Right kidney (tissue), 9 donors: Measurements from ENCODE around the gene ZXDB.
"Not testable (repeated sequence)": the region's sequence is repeated elsewhere in the genome, so short reads cannot be mapped to it uniquely, and the experiment has no call there.

Source experiments
- DNase-seq: peaks from one replicate; pipeline ENCODE4 v3.0.0-alpha.2; 2016
- long read RNA-seq, 8 donors: transcript quantifications; one replicate each; lab custom pipeline, GENCODE V29; 2026

Gene ZXDB
- long read RNA-seq, donor 1, full-length matches to known transcripts = 10 of 10 reads
- long read RNA-seq, donor 1, partial matches to known transcripts = 0 of 10 reads
- long read RNA-seq, donor 1, other reads (novel, unspliced or antisense) = 0 of 10 reads
- long read RNA-seq, donor 2, full-length matches to known transcripts = 9 of 9 reads
- long read RNA-seq, donor 2, partial matches to known transcripts = 0 of 9 reads
- long read RNA-seq, donor 2, other reads (novel, unspliced or antisense) = 0 of 9 reads
- long read RNA-seq, donor 3, full-length matches to known transcripts = 6 of 6 reads
- long read RNA-seq, donor 3, partial matches to known transcripts = 0 of 6 reads
- long read RNA-seq, donor 3, other reads (novel, unspliced or antisense) = 0 of 6 reads
- long read RNA-seq, donor 4, full-length matches to known transcripts = 17 of 17 reads
- long read RNA-seq, donor 4, partial matches to known transcripts = 0 of 17 reads
- long read RNA-seq, donor 4, other reads (novel, unspliced or antisense) = 0 of 17 reads
- long read RNA-seq, donor 5, full-length matches to known transcripts = 15 of 15 reads
- long read RNA-seq, donor 5, partial matches to known transcripts = 0 of 15 reads
- long read RNA-seq, donor 5, other reads (novel, unspliced or antisense) = 0 of 15 reads
- long read RNA-seq, donor 6, full-length matches to known transcripts = 19 of 19 reads
- long read RNA-seq, donor 6, partial matches to known transcripts = 0 of 19 reads
- long read RNA-seq, donor 6, other reads (novel, unspliced or antisense) = 0 of 19 reads
- long read RNA-seq, donor 7, full-length matches to known transcripts = 39 of 39 reads
- long read RNA-seq, donor 7, partial matches to known transcripts = 0 of 39 reads
- long read RNA-seq, donor 7, other reads (novel, unspliced or antisense) = 0 of 39 reads
- long read RNA-seq, donor 8, full-length matches to known transcripts = 18 of 18 reads
- long read RNA-seq, donor 8, partial matches to known transcripts = 0 of 18 reads
- long read RNA-seq, donor 8, other reads (novel, unspliced or antisense) = 0 of 18 reads

DNA sequence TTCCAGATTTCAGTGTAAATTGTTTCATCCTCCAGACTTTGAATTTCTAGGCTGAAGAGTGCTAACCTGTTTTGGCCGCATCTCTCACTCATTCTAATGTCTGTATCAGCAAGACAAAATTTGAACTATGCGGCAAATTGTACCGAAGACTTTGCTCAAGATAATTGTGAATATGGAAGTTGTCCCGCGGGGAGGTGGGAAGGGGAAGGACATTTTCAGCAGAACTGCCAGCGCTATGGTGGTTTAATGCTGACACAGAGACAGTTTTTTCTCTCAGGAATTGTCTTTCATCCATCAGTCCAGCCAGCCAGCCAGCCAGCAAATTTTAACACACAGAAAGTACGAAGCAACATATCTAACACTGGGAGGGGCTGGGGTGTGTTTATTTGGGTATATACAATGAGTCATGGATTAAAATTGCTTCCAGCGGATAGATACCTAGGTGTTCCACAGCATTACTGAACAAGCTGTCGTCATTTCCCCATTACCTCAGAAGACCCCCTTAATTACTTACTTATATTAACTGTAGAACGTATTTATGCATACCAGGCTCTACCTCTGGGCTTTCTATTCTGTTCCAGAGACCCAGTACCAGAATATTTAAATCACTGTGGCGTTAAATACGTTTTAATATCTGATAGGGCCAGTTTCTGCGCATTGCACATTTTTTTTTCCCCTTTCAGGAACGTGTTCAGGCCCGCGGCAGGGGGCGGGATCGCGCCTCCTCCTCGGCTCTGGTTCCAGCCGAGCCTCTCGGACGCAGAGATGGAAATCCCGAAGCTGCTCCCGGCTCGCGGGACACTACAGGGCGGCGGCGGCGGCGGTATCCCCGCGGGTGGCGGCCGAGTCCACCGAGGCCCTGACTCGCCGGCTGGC, at the start of gene ZXDB:
ZXDB (plus strand) TSS at position 728 of the 876 bp plus-strand sequence; CDS start at position 766, 38 bp downstream.
- DNase-seq = peak; percentile 48

DNA sequence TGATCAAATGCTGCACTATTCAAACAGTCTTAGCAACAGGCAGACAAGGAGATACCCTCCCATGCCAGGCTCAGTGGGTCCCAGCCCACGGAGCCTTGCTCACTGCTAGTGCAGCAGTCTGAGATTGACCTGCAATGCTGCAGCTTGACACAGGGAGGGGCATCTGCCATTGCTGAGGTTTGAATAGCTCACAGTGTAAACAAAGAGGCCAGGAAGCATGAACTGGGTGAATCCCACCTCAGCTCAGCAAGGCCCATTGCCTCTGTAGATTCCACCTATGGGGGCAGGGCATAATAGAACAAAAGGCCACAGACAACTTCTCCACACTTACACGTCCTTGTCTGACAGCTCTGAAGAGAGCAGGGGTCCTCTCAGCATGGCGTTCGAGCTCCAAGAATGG, 26.6 kb upstream of the ZXDB start:
- no peak for DNase-seq

DNA sequence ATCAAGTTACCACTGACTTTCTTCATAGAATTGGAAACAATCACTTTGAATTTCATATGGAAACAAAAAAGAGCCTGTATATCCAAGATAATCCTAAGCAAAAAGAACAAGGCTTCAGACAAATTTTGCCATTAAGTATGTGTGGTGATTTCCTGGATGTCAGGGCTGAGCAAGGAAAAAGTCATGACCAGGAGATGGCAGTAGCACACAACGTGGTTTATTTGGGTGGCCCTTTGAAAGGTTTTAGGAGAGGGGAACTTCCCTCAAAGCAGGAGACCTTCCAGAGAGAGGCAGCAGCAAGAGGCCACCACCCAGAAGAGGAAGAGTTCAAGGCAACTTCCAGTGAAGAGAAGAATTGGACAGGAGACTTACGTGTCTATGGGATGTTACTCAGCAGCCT, 18.1 kb upstream of the ZXDB start:
- no peak for DNase-seq

DNA sequence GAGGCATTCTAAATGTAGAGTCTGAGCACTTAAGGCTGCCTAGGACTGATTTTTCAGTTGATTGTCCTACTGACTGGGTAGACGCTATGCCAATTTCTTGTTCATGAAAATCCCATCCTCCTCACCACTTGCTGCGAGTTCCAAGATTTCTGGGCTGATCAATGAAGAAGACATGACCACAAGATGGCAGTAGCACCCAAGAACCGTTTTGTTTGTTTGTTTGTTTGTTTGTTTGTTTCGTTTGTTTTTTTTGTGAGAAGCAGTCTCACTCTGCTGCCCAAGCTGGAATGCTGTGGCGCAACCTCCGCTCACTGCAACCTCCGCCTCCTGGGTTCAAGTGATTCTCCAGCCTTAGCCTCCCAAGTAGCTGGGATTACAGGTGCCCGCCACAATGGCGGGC, 8.9 kb upstream of the ZXDB start:
- DNase-seq = not testable (repeated sequence)

DNA sequence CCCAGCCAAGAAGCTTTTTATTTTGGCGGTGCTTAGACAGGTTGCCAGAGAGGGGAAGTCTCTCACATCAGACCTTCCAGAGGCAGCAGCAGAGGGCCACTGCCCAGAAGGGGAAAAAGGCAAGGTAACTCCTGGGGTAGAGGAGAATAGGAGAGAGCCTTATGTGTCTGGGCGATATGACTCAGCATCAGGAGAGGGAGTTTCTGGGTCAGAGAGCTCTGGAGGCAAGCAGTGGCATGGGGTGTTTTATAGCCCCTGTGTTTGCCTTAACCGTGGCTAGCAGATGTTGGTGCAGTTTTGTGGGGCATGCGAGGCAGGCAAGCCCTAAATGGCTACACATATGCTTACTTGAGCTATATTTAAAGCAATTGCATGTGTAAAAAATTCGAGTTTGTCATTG, 8.3 kb upstream of the ZXDB start:
- no peak for DNase-seq

DNA sequence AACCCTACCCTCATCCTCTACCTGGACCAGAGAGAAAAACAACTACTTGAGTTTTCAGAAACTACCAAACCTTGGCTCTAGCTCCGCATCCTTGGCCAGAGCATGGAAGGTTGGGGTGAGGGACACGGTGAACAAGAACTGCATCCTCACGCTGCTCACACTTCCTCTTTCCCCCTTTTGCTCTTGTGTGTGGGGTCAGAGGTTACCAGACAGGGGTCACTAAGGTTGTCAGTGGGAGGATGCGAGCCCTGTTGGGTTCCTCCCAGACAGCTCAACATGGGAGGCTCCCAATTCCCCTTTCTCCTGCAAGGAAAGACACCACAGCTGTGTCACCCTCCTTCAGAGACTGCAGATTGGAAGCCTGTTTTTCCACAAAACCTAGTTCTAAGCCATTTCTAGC, 5.5 kb upstream of the ZXDB start:
- DNase-seq = no peak

DNA sequence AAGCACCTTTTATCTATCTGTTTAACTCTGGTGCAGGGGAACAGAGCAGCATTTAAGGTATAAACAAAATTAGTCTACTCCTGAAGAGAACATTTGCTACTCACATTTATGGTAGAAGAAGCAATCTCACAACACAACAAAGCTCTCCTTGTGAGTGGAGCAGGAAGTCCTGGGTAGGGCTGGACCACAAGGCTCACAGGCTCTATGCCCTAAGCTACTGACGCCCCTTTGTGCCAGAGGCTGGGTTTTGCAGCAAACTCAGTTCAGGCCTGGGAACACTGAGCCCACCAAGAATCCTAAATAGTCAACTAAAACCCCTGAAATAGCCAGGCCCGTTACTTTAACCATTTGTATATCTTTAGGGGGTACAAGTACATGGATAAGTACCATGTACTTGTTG, 4.7 kb upstream of the ZXDB start:
- DNase-seq = no peak

DNA sequence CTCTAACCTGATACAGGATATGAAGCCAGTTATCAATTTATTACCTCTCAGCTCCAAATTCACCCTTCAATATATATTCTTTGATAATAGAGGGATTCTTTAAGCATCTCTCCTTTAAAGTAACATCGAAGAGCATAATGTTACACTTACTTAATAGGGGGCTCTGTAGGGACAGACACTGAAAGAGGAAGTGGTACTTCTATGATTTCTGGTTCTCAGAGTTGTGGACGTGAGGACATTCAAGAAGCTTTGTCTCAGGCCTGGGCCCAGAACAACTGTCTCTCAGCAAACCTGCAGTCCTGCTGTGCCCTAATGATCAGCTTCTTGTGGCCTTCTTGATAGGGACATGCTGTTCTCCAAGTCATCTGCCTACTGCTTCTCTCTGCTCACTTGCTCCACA, 4.2 kb upstream of the ZXDB start:
- DNase-seq = no peak

DNA sequence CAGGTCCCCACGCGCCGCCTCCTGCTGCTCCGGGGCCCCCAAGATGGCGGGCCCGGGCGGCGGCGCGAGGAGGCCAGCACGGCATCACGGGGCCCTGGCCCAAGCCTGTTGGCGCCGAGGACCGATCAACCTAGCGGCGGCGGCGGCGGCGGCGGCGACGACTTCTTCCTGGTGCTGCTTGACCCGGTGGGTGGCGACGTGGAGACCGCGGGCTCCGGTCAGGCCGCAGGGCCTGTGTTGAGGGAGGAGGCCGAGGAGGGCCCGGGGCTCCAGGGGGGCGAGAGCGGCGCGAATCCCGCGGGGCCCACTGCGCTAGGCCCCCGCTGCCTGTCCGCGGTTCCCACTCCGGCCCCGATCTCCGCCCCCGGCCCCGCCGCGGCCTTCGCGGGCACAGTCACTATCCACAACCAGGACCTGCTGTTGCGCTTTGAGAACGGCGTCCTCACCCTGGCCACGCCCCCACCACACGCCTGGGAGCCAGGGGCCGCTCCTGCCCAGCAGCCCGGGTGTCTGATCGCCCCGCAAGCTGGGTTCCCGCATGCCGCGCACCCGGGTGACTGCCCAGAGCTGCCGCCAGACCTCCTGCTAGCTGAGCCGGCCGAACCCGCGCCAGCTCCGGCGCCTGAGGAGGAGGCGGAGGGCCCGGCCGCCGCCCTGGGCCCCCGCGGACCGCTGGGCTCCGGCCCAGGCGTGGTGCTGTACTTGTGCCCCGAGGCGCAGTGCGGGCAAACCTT, 516 bp downstream of the ZXDB start:
- peak; percentile 79 for DNase-seq

DNA sequence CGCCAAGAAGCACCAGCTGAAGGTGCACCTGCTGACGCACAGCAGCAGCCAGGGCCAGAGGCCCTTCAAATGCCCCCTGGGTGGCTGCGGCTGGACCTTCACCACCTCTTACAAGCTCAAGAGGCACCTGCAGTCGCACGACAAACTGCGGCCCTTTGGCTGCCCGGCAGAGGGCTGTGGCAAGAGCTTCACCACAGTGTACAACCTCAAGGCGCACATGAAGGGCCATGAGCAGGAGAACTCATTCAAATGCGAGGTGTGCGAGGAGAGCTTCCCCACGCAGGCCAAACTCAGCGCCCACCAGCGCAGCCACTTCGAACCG, 1.0 kb downstream of the ZXDB start:
- not testable (repeated sequence) for DNase-seq

DNA sequence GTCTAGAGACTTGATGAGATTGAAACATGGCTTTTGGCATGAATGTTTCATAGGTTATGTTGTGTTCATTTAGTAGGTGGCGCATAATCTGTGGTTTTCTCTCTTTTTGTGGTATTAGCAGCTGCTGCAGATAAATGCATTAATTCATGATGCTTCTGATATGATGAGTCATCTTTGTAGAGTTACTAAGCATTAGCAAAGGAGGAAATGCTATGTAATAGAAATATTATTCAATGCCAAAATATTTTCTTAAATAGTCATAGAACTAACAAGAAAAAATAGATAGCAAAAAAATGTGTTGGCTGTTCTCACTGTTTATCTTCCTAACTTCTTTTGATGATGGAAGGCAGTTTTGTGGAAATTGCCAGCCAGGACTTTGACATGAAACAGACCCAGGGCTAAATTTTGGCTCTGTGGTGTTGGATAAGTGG, 3.6 kb downstream of the ZXDB start:
- no peak for DNase-seq

DNA sequence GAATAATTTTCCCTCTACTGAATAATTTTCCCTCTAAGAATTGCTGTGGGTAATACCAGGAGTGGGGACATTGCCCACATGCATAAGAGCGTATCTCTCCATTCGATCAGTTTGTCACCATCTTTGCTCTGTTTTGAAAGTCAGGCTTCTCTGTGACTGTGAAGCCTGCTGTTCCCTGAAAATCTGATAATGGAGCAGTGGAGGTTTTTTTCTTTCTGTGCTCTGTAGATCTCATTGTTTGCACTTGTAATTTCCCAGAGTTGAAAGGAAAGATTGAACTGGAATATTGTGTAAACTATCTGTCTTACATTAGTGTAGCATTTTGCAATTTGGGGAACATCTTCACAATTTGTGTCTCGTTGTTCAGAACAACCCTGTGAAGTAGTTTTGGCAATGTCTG, 4.3 kb downstream of the ZXDB start:
- no peak for DNase-seq

DNA sequence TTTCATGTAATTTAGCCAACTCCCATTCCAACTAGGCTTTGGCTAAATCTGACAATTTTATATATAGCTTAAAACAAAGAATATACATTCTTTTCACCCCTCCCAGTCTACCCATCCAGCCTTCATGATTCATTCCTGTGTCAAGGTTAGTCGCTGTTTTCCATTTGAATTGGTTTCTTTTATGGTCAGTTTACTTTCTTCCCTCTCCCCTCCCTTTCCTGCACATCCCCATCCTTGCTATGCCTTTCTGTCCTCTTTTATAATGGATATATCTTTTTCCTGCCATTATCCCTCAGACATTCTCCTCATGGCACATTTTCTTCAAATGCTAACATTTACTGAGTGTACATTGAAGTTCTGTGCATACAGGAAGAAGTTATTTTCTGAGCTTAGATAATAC, 4.7 kb downstream of the ZXDB start:
- no peak for DNase-seq

DNA sequence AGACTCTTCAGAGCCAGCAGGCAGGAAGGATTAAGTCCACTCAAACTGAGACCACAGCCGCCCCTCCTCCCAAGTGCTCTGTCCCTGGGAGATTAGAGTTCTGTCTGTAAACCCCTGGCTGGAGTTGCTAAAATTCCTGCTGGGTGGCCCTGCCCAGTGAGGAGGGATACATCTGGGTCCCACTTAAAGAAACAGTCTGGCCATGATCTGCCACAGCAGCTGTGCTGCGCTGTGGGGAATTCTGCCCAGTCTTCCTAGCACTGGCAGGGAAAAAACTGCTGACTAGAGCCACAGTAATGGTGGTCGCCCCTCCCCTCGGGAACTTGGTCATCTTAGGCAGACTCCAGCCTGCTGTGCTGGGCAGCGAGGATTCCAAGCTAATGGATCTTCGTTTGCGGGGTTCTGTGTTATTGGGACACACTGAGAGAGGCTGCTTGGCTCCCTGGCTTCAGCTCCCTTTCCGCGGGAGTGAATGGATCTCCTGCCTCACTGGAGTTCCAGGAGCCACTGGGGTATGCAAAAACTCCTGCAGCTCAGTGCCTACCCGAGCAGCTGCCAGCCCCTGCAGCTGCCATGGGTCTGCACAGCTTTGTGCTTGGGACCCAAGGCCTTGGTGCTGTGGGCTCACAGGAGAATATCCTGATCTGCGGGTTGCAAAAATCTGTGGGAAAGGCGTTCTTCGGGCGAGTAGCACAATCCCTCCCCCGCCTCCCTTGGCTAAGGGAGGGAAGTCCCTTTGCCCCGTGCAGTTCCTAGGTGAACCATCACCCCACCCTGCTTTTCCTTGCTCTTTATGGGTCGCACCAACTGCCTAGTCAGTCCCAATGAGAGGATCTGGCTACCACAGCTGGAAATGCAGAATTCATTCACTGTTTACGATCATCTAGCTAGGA, 15.7 kb downstream of the ZXDB start:
- no peak for DNase-seq

DNA sequence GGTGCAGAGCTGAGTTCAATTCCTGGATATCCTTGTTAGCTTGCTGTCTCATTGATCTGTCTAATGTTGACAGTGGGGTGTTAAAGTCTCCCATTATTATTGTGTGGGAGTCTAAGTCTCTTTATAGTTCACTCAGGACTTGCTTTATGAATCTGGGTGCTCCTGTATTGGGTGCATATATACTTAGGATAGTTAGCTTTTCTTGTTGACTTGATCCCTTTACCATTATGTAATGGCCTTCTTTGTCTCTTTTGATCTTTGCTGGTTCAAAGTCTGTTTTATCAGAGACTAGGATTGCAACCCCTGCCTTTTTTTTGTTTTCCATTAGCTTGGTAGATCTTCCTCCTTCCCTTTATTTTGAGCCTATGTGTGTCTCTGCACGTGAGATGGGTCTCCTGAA, 21.5 kb downstream of the ZXDB start:
- not testable (repeated sequence) for DNase-seq

DNA sequence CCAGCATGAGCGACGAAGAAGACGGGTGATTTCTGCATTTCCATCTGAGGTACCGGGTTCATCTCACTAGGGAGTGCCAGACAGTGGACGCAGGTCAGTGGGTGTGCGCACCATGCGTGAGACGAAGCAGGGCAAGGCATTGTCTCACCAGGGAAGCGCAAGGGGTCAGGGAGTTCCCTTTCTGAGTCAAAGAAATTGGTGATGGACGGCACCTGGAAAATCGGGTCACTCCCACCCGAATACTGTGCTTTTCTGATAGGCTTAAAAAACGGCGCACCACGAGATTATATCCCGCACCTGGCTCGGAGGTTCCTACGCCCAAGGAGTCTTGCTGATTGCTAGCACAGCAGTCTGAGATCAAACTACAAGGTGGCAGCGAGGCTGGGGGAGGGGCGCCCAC, 37.6 kb downstream of the ZXDB start:
- DNase-seq = not testable (repeated sequence)

DNA sequence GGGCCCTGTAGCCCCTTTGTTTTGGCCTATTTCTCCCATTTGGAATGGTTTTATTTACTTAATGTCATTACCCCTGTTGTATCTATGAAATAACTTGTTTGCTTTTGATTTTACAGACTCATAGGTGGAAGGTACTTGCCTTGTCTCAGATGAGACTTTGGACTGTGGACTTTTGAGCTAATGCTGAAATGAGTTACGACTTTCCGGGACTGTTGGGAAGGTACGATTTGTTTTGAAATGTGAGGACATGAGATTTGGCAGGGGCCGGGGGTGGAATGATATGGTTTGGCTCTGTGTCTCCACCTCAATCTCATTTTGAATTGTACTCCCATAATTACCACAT, 48.8 kb downstream of the ZXDB start:
- DNase-seq = no peak

DNA sequence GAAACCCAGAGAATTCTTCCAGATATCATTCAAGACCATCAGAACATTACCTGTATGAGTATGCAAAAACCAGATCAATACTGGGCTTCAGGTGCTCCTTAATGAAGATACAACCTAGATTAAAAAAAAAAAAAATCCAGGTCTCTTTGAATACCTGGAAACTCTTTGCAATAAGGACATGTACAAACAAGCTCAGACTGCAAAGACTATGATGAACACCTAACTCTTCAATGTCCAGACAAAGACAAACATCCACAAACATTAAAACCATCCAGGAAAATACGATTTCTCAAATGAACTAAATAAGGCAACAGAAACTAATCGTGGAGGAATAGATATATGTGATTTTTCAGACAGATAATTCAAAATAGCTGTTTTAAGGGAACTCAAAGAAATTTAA, 49.5 kb downstream of the ZXDB start:
- DNase-seq = no peak

DNA sequence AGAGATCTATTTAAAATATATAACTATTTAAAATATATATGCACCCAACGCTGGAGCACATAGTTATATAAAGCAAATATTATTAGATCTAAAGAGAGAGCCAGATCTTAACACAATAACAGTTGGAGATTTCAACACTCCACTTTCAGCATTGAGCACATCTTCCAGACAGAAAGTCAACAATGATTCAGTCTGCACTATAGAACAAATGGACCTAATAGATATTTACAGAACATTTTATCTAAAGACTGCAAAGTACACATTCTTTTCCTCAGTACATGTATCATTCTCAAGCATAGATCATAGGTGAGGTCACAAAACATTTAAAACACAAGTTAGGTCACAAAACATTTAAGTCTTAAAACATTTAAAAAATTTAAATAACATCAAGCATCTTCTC, 51.9 kb downstream of the ZXDB start:
- DNase-seq = no peak

DNA sequence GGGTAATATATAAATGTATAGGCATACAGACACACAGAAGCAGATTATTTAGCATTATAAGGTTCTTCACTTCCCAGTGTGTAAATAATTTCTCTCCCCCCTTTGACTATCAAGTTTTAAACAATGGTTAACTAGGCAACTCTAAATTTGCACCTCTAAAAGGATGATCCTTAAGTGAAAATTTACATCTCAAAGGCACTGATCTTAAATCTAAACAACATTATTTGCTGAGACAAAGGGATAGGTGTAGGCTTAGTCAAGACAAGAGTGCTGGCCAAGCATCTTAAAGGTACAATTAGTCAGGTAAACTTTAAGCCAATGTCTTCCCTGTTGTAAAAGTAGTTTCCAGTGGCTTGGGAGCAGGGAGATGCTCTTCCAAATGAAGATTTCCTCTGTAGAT, 55.2 kb downstream of the ZXDB start:
- DNase-seq = no peak
